Activated CD4-positive, alpha-beta T cell treated with anti-CD3 and anti-CD28 coated beads, Interleukin-2, amount 10 ng/mL, durations not matched to agents 24 days and 14 days (primary cell): ENCODE results near the gene SLCO3A1. TPM values are rescaled to one million over a fixed set of nuclear protein-coding genes. Genes with fewer than 3 reads are reported as not detected.

Source experiments
- DNase-seq: peaks from one replicate; pipeline ENCODE4 v3.0.0; 2022
- H3K27ac Mint-ChIP-seq: one replicate; pipeline ENCODE4 v1.8.0; 2022; ENCODE audit warnings: mild to moderate bottlenecking, mixed read lengths
- H3K27me3 Mint-ChIP-seq: one replicate; pipeline ENCODE4 v1.8.0; 2022; ENCODE audit warnings: mixed read lengths
- H3K36me3 Mint-ChIP-seq: one replicate; pipeline ENCODE4 v1.8.0; 2022; ENCODE audit warnings: low read depth, mild to moderate bottlenecking, mixed read lengths
- H3K4me1 Mint-ChIP-seq: one replicate; pipeline ENCODE4 v1.8.0; 2021; ENCODE audit warnings: mixed read lengths
- H3K4me3 Mint-ChIP-seq: one replicate; pipeline ENCODE4 v1.8.0; 2022; ENCODE audit warnings: mild to moderate bottlenecking, moderate library complexity, mixed read lengths
- H3K9me3 Mint-ChIP-seq: one replicate; pipeline ENCODE4 v1.8.0; 2021; ENCODE audit warnings: mixed read lengths
- intact Hi-C: fragments of 100-400 bp; cut with micrococcal nuclease; formaldehyde crosslinking; loops from one replicate; pipeline ENCODE4 v1.15.1; 2023
- total RNA-seq: library from RNA; stranded (reverse); gene quantifications from 2 replicates; pipeline ENCODE4 v1.2.3, GENCODE V29; 2022

SLCO3A1 gene
- total RNA-seq, 1 donor from 2014 or later, result 16.3 TPM

GRCh38 chr15:91880373-91880772 is 26.9 kb downstream of the SLCO3A1 start:
- no peak overlapping the region for H3K27ac Mint-ChIP-seq
- H3K9me3 Mint-ChIP-seq, result no peaks in the 10 kb centered on the region
- H3K4me3 Mint-ChIP-seq, result no peak overlapping the region
- DNase-seq, result no peak
- peaks cover 4% of the 10 kb centered on the region for H3K4me1 Mint-ChIP-seq
- intact Hi-C loops, result no loop called here
- no peaks in the 10 kb centered on the region for H3K27me3 Mint-ChIP-seq
- H3K36me3 Mint-ChIP-seq, result peaks cover 7% of the 10 kb centered on the region

- intact Hi-C loops, result no loop called here
- H3K27me3 Mint-ChIP-seq, result no peaks in the 10 kb centered on the region
- peaks cover 7% of the 10 kb centered on the region for H3K36me3 Mint-ChIP-seq
- no peak overlapping the region for H3K27ac Mint-ChIP-seq
- peaks cover 11% of the 10 kb centered on the region for H3K4me1 Mint-ChIP-seq
- H3K4me3 Mint-ChIP-seq, result no peak overlapping the region
- H3K9me3 Mint-ChIP-seq, result no peaks in the 10 kb centered on the region
- DNase-seq, result no peak
Observed at GRCh38 chr15:91881569-91882297, 28.2 kb downstream of the SLCO3A1 start.

GRCh38 chr15:91882858-91883586 is 29.5 kb downstream of the SLCO3A1 start:
- no peak for DNase-seq
- intact Hi-C loops, result no loop called here
- Mint-ChIP-seq H3K27ac (no peak overlapping the region), H3K27me3 (no peaks in the 10 kb centered on the region), H3K4me3 (no peak overlapping the region), H3K9me3 (no peaks in the 10 kb centered on the region), H3K36me3 (peaks cover 2% of the 10 kb centered on the region), H3K4me1 (peaks cover 16% of the 10 kb centered on the region)

GRCh38 chr15:91884606-91885005 is 31.1 kb downstream of the SLCO3A1 start:
- intact Hi-C loops, result no loop called here
- no peak overlapping the region for H3K27ac Mint-ChIP-seq
- H3K4me1 Mint-ChIP-seq, result peaks cover 14% of the 10 kb centered on the region
- DNase-seq, result no peak
- H3K4me3 Mint-ChIP-seq, result no peak overlapping the region
- peaks cover 2% of the 10 kb centered on the region for H3K36me3 Mint-ChIP-seq
- no peaks in the 10 kb centered on the region for H3K27me3 Mint-ChIP-seq
- H3K9me3 Mint-ChIP-seq, result no peaks in the 10 kb centered on the region

GRCh38 chr15:91885054-91885453 is 31.5 kb downstream of the SLCO3A1 start:
- H3K27ac Mint-ChIP-seq, result no peak overlapping the region
- peaks cover under 1% of the 10 kb centered on the region for H3K36me3 Mint-ChIP-seq
- H3K9me3 Mint-ChIP-seq, result no peaks in the 10 kb centered on the region
- intact Hi-C loops, result no loop called here
- no peak for DNase-seq
- H3K4me3 Mint-ChIP-seq, result no peak overlapping the region
- peaks cover 12% of the 10 kb centered on the region for H3K4me1 Mint-ChIP-seq
- no peaks in the 10 kb centered on the region for H3K27me3 Mint-ChIP-seq

GRCh38 chr15:91885714-91886270 is 32.3 kb downstream of the SLCO3A1 start:
- DNase-seq, result no peak
- intact Hi-C loops, result loop anchor here (1.0 kb wide), 1 partner anchor 192 kb away; no protein-coding TSS in a partner anchor
- H3K9me3 Mint-ChIP-seq, result no peaks in the 10 kb centered on the region
- H3K4me1 Mint-ChIP-seq, result peaks cover 12% of the 10 kb centered on the region
- no peaks in the 10 kb centered on the region for H3K27me3 Mint-ChIP-seq
- H3K36me3 Mint-ChIP-seq, result no peaks in the 10 kb centered on the region
- H3K27ac Mint-ChIP-seq, result no peak overlapping the region
- no peak overlapping the region for H3K4me3 Mint-ChIP-seq

- Mint-ChIP-seq H3K27ac (no peak overlapping the region), H3K4me1 (peaks cover 12% of the 10 kb centered on the region), H3K27me3 (no peaks in the 10 kb centered on the region), H3K4me3 (no peak overlapping the region), H3K36me3 (no peaks in the 10 kb centered on the region), H3K9me3 (no peaks in the 10 kb centered on the region)
- DNase-seq, result no peak
- intact Hi-C loops, result loop anchor here (1.0 kb wide), 1 partner anchor 190 kb away; no protein-coding TSS in a partner anchor
Observed at GRCh38 chr15:91886878-91887277, 33.4 kb downstream of the SLCO3A1 start.

GRCh38 chr15:91887321-91887720 is 33.8 kb downstream of the SLCO3A1 start:
- Mint-ChIP-seq H3K27ac (no peak overlapping the region), H3K4me3 (no peak overlapping the region)
- intact Hi-C loops, result no loop called here

GRCh38 chr15:91887921-91888373 is 34.4 kb downstream of the SLCO3A1 start:
- DNase-seq, result no peak
- no peaks in the 10 kb centered on the region for H3K27me3 Mint-ChIP-seq
- intact Hi-C loops, result no loop called here
- no peak overlapping the region for H3K27ac Mint-ChIP-seq
- H3K4me3 Mint-ChIP-seq, result no peak overlapping the region
- peaks cover 7% of the 10 kb centered on the region for H3K36me3 Mint-ChIP-seq
- no peaks in the 10 kb centered on the region for H3K9me3 Mint-ChIP-seq
- H3K4me1 Mint-ChIP-seq, result peaks cover 12% of the 10 kb centered on the region

More at GRCh38 chr15:91887321-91887720, 33.8 kb downstream of the SLCO3A1 start:
- H3K4me1 Mint-ChIP-seq, result peaks cover 12% of the 10 kb centered on the region
- H3K9me3 Mint-ChIP-seq, result no peaks in the 10 kb centered on the region
- DNase-seq, result no peak
- peaks cover 2% of the 10 kb centered on the region for H3K36me3 Mint-ChIP-seq
- no peaks in the 10 kb centered on the region for H3K27me3 Mint-ChIP-seq

GRCh38 chr15:91889111-91889815 is 35.8 kb downstream of the SLCO3A1 start:
- no peaks in the 10 kb centered on the region for H3K27me3 Mint-ChIP-seq
- DNase-seq, result no peak
- intact Hi-C loops, result no loop called here
- H3K36me3 Mint-ChIP-seq, result peaks cover 11% of the 10 kb centered on the region
- no peak overlapping the region for H3K4me3 Mint-ChIP-seq
- H3K27ac Mint-ChIP-seq, result no peak overlapping the region
- no peaks in the 10 kb centered on the region for H3K9me3 Mint-ChIP-seq
- peaks cover 12% of the 10 kb centered on the region for H3K4me1 Mint-ChIP-seq

- intact Hi-C loops, result no loop called here
- Mint-ChIP-seq H3K9me3 (no peaks in the 10 kb centered on the region), H3K36me3 (peaks cover 12% of the 10 kb centered on the region), H3K4me3 (no peak overlapping the region), H3K27me3 (no peaks in the 10 kb centered on the region), H3K4me1 (peaks cover 11% of the 10 kb centered on the region), H3K27ac (no peak overlapping the region)
- no peak for DNase-seq
Observed at GRCh38 chr15:91890614-91891013, 37.1 kb downstream of the SLCO3A1 start.

- intact Hi-C loops, result no loop called here
Observed at GRCh38 chr15:91891101-91891500, 37.6 kb downstream of the SLCO3A1 start.

GRCh38 chr15:91891788-91892345 is 38.4 kb downstream of the SLCO3A1 start:
- H3K27ac Mint-ChIP-seq, result no peak overlapping the region
- intact Hi-C loops, result no loop called here
- no peaks in the 10 kb centered on the region for H3K27me3 Mint-ChIP-seq
- peaks cover 5% of the 10 kb centered on the region for H3K4me1 Mint-ChIP-seq
- no peak overlapping the region for H3K4me3 Mint-ChIP-seq
- peaks cover 12% of the 10 kb centered on the region for H3K36me3 Mint-ChIP-seq
- H3K9me3 Mint-ChIP-seq, result no peaks in the 10 kb centered on the region
- no peak for DNase-seq

More at GRCh38 chr15:91891101-91891500, 37.6 kb downstream of the SLCO3A1 start:
- Mint-ChIP-seq H3K36me3 (peaks cover 12% of the 10 kb centered on the region), H3K27me3 (no peaks in the 10 kb centered on the region), H3K4me3 (no peak overlapping the region), H3K9me3 (no peaks in the 10 kb centered on the region), H3K27ac (no peak overlapping the region), H3K4me1 (peaks cover 7% of the 10 kb centered on the region)
- DNase-seq, result no peak
